ENCODE data around the gene CNKSR3.

- TF ChIP-seq CTCF (IDR thresholded peaks at IDR 0.05) (no peak), POLR2AphosphoS5 (IDR thresholded peaks at IDR 0.05) (no peak)
Measured at GRCh38 chr6:154496793-154497517, 13.5 kb downstream of the CNKSR3 start.
